Endometrial microvascular endothelial cells (primary cell): Measurements from ENCODE around the gene DCP2. TPM values are rescaled to one million over a fixed set of nuclear protein-coding genes. Genes with fewer than 3 reads are reported as not detected.
"Not testable (repeated sequence)": the region's sequence is repeated elsewhere in the genome, so short reads cannot be mapped to it uniquely, and the experiment has no call there.

Experiments used
- in situ Hi-C: cut with HindIII; loops from 2 replicates; pipeline ENCODE4 v1.10.0; 2017; ENCODE audit warnings: low sequenced_read_pairs, low pct_unique_long_range_greater_than_20kb; ENCODE audit errors: inconsistent ontology term
- total RNA-seq: library from RNA; depleted of rRNA; stranded (reverse); fragments of >200 nt; gene quantifications from one replicate; pipeline ENCODE4 v1.2.3, GENCODE V29; 2015; ENCODE audit errors: inconsistent ontology term

Gene DCP2
- total RNA-seq, result 22.3 TPM

DNA sequence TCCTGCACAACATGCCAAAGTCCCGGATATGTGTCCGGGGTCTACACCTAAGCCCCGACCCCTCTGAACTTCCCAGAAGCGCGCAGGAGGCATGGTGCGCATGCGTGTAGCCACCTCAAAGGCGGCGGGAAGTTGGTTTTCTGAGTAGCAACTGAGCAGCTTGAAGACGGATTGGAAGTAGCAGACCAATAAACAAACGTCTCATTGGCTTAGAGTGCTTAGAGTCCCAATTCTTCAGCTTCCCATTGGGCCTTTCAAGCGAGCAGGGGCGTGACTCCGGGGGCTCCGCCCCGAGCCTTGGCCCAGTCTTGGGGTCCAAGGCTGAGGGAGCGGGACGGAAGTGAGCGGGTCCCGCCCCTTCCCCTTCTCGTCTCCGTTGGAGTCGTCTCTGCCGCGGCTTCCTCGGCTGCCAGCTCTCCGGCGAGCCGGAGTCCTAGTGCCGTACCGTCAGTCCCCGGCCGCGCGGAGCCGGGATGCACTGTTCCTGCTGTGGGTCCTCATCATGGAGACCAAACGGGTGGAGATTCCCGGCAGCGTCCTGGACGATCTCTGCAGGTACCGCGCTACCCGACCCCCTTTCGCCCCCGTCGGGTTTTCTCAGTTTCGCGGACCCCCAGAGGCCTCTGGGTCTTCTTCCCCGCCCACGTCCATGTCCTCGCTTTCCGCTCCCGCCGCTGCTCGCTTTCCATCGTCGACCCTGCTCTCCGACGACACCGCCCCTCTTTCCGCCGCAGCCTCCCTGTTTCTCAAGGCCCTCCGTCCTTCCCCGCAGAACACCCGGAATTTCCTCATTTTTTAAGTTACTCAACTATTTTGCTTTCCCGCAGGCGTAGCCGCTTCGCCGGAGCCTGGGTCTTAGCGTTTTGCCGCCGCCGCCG lies at the start of gene DCP2:
Gene DCP2, plus strand, starts transcription at position 367 of the 878 bp plus-strand sequence. Its CDS starts 136 bp downstream, at position 503.
- in situ Hi-C loops, result no loop called here

DNA sequence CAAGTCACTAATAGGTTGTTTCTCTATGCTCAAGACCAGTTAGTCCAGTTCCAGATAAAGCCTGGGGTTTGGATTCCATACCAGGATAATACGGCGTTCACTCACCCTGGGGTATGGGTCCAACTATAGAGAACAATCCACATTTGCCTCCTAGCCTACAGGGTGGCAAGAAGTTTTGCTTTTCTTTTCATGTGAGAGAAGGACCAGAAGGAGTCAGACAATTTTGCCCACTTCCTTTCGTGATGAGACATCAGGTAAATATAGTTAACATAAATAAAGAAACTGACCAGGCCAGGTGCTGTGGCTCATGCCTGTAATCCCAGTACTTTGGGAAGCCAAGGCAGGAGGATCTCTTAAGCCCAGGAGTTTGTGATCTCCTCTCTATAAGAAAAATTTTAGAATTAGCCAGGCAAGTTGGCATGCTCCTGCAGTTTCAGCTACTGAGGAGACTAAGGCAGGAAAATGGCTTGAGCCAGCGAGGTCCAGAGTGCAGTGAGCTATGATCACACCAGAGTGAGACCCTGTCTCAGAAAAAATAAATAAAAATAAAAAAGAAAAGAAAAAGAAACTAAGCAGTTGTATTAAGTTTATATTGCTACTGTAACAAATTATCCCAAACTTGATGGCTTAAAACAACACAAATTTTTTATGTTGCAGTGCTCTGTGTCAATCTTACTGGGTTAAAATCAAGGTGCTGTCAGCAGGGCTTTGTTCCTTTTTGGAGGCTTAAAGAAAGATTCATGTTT lies 47.1 kb upstream of the DCP2 start:
- in situ Hi-C loops, result no loop called here

DNA sequence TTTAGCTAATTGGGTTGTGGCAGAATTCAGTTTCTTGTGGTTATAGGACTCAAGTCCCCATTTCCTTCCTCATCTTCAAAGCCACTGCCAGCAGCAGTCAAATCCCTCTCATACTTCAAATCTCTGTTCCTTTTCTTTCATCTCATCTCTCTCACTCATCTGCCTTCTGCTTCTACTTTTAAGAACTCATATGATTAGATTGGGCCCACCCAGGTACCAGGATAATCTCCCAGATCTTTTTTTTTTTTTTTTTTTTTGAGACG lies 46.6 kb upstream of the DCP2 start:
- in situ Hi-C loops, result no loop called here

GRCh38 chr5:112931473-112931872 lies 45.1 kb upstream of the DCP2 start:
- in situ Hi-C loops, result no loop called here

- in situ Hi-C loops, result no loop called here
Observed at GRCh38 chr5:112933105-112933504, 43.5 kb upstream of the DCP2 start.

- in situ Hi-C loops, result no loop called here
Observed at GRCh38 chr5:112933651-112934365, 42.8 kb upstream of the DCP2 start.

- in situ Hi-C loops, result no loop called here
Observed at GRCh38 chr5:112934366-112934663, 42.3 kb upstream of the DCP2 start.

DNA sequence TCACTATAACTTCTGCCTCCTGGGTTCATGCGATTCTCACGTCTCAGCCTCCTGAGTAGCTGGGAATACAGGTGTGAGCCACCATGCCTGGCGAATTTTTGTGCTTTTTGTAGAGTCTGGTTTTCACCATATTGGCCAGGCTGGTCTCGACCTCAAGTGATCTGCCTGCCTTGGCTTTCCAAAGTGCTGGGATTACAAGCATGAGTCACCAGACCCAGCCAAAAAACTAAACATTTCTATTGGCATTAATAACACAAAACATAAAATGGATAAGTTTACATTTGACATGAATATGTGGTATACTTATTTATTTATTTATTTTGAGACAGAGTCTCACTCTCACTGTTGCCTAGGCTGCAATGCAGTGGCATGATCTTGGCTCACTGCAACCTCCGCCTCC lies 40.9 kb upstream of the DCP2 start:
- in situ Hi-C loops, result no loop called here

DNA sequence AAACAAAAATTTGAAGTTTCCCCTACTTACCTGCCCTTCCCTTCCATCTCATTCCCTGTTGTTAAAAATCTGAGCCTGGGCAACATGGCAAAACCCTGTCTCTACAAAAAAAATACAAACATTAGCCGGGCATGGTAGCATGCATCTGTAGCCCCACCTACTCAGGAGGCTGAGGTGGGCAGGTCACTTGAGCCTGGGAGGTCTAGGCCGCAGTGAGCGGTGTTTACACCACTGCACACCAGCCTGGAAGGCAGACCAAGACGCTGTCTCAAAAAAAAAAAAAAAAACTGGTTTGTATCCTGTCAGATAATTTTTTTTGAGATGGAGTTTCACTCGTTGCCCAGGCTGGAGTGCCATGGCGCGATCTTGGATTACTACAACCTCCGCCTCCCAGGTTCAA lies 38.3 kb upstream of the DCP2 start:
- in situ Hi-C loops, result no loop called here

- in situ Hi-C loops, result no loop called here
Observed at GRCh38 chr5:112940670-112941069, 35.9 kb upstream of the DCP2 start.

DNA sequence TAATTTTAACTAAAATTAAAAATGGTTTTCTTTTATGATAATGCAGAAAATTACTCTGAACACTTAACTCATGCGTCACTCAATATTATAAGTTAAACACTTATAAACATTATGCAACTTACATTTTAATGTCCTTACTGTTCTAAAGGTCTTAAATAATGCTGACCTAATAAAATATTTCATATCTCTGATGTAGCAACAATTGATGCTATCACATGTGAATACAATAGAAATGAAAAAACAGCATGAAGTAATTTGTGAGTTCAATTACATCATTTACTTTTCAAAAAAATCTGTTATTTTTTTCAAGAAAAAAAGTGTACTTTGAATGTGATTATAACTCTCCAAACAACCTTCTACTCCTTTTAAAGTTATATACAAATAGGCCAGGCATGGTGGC lies 28.1 kb upstream of the DCP2 start:
- in situ Hi-C loops, result no loop called here

DNA sequence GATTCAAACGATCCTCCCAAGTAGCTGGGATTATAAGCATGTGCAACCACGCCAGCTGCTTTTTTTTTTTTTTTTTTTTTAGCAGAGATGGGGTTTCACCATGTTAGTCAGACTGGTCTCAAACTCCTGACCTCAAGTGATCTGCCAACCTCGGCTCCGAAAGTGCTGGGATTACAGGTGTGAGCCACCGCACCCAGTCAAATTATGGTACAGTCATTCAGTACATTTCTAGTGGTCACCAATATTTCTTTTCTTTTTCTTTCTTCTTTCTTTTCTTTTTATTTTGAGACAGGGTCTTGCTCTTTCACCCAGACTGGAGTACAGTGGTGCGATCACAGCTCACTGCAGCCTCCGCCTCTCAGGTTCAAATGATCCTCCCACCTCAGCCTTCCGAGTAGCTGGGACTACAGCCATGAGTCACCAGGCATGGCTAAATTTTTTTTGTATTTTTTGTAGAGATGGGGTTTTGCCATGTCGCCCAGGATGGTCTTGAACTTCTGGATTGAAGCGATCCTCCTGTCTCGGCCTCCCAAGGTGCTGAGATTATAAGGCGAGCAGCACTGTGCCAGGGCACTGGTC lies 25.4 kb upstream of the DCP2 start:
- in situ Hi-C loops, result no loop called here

- in situ Hi-C loops, result no loop called here
Observed at GRCh38 chr5:112956606-112957005, 20.0 kb upstream of the DCP2 start.

- in situ Hi-C loops, result no loop called here
Observed at GRCh38 chr5:112957036-112957808, 19.4 kb upstream of the DCP2 start.

- in situ Hi-C loops, result no loop called here
Observed at GRCh38 chr5:112958093-112959088, 18.2 kb upstream of the DCP2 start.

GRCh38 chr5:112959872-112960271 lies 16.7 kb upstream of the DCP2 start:
- in situ Hi-C loops, result not testable (repeated sequence)

DNA sequence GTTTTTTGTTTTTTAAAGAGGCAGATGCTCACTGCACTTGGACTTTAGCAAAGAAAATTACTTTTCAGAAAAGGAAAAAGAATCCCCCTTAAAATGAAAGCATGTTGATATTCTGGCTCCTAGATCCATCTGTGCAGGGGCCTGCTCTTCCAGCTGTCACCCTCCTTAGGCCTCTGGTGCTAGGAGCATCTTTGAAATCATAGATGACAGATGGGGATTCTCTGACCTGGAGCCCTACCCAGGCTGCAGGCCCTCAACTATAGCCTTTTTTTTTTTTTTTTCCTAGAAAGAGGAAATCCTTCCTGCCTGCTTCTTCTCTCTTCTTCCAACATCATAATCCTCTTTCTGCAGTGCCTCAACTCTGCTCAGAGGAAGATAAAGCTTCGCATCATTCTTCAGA lies 16.3 kb upstream of the DCP2 start:
- in situ Hi-C loops, result no loop called here
